Astrocyte (in vitro differentiated cells and primary cell): ENCODE measurements around the gene POTEJ. TPM values are rescaled to one million over a fixed set of nuclear protein-coding genes. Genes with fewer than 3 reads are reported as not detected.
"Not testable (repeated sequence)": the region's sequence is repeated elsewhere in the genome, so short reads cannot be mapped to it uniquely, and the experiment has no call there.

Source experiments
- DNase-seq: peaks from one replicate; pipeline ENCODE4 v3.0.0-alpha.2; 2010; ENCODE audit warnings: low read depth
- FAIRE-seq: peaks from 2 replicates; lab custom pipeline; 2011; peaks lifted over from hg19 to GRCh38; lab: Jason Lieb, UNC
- H2AFZ ChIP-seq: 2 replicates; pipeline ENCODE4 v1.6.0; 2012; ENCODE audit warnings: low read depth, low read length, inconsistent platforms
- H3K27ac ChIP-seq: 2 replicates; pipeline ENCODE4 v1.5.1; 2011; ENCODE audit warnings: low read depth, low read length, inconsistent platforms
- H3K27me3 ChIP-seq: 2 replicates; pipeline ENCODE4 v1.6.0; 2011; ENCODE audit warnings: low read length, inconsistent platforms; ENCODE audit not compliant: insufficient read depth
- H3K36me3 ChIP-seq: 2 replicates; pipeline ENCODE4 v1.5.1; 2011; ENCODE audit warnings: low read length, inconsistent platforms; ENCODE audit not compliant: insufficient read depth
- H3K4me1 ChIP-seq: 2 replicates; pipeline ENCODE4 v1.5.1; 2011; ENCODE audit warnings: low read length, inconsistent platforms; ENCODE audit not compliant: insufficient read depth
- H3K4me2 ChIP-seq: 2 replicates; pipeline ENCODE4 v1.6.0; 2012; ENCODE audit warnings: low read length, inconsistent platforms
- H3K4me3 ChIP-seq: 2 replicates; pipeline ENCODE4 v1.5.1; 2011; ENCODE audit warnings: low read depth, mild to moderate bottlenecking, low read length, inconsistent platforms; ENCODE audit not compliant: insufficient read depth
- H3K79me2 ChIP-seq: 2 replicates; pipeline ENCODE4 v1.6.0; 2012; ENCODE audit warnings: mild to moderate bottlenecking, low read length, inconsistent platforms; ENCODE audit not compliant: insufficient read depth
- H3K9ac ChIP-seq: 2 replicates; pipeline ENCODE4 v1.6.0; 2012; ENCODE audit warnings: mild to moderate bottlenecking, low read length, inconsistent platforms
- H3K9me3 ChIP-seq: 2 replicates; pipeline ENCODE4 v1.5.1; 2012; ENCODE audit warnings: low read depth, mild to moderate bottlenecking, low read length, inconsistent platforms; ENCODE audit not compliant: insufficient read depth
- H4K20me1 ChIP-seq: 2 replicates; pipeline ENCODE4 v1.6.0; 2012; ENCODE audit warnings: low read length, inconsistent platforms; ENCODE audit not compliant: insufficient read depth
- H3K27ac Mint-ChIP-seq: one replicate; pipeline ENCODE4 v1.8.0; 2021; ENCODE audit warnings: mild to moderate bottlenecking, mixed read lengths; ENCODE audit not compliant: unreplicated experiment
- H3K27me3 Mint-ChIP-seq: one replicate; pipeline ENCODE4 v1.8.0; 2021; ENCODE audit warnings: low read depth, mixed read lengths; ENCODE audit not compliant: unreplicated experiment
- H3K36me3 Mint-ChIP-seq: one replicate; pipeline ENCODE4 v1.8.0; 2021; ENCODE audit warnings: low read depth, mixed read lengths; ENCODE audit not compliant: unreplicated experiment
- H3K4me1 Mint-ChIP-seq: one replicate; pipeline ENCODE4 v1.8.0; 2021; ENCODE audit warnings: low read depth, mixed read lengths; ENCODE audit not compliant: unreplicated experiment
- H3K4me3 Mint-ChIP-seq: one replicate; pipeline ENCODE4 v1.8.0; 2021; ENCODE audit warnings: mild to moderate bottlenecking, moderate library complexity, mixed read lengths; ENCODE audit not compliant: unreplicated experiment
- H3K9me3 Mint-ChIP-seq: one replicate; pipeline ENCODE4 v1.8.0; 2021; ENCODE audit warnings: mild to moderate bottlenecking, mixed read lengths; ENCODE audit not compliant: unreplicated experiment
- total RNA-seq: library from RNA; stranded (reverse); gene quantifications from 2 replicates; pipeline ENCODE4 v1.2.1, GENCODE V29; 2021

POTEJ gene
- total RNA-seq, 1 donor from 2014 or later = not detected

DNA sequence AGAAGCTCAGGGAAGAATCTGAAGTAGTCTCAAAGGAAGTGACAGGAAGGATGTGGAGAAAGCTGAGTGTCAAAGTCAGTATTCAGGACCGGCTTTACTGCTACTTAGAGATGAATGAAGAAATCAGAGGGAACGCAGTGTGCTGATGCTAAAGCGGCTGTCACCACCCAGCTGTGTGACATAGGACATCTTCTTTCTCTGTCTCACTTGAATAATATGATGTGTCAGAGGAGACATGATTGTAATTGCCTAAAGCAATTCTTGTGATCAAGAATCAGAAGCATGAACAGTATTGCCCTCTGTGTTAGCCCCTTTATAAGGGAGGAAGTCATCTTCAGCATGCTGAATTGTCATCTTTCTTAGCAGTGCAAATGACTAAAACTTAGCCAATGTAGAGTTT, 92.0 kb downstream of the POTEJ start:
- H3K27ac Mint-ChIP-seq, FAIRE-seq, H4K20me1 ChIP-seq, H3K4me3 Mint-ChIP-seq, H2AFZ ChIP-seq, H3K27ac ChIP-seq, H3K27me3 ChIP-seq, H3K9me3 Mint-ChIP-seq, H3K36me3 ChIP-seq, H3K27me3 Mint-ChIP-seq, H3K4me3 ChIP-seq, H3K9me3 ChIP-seq, H3K4me1 Mint-ChIP-seq, DNase-seq, H3K4me1 ChIP-seq, H3K9ac ChIP-seq, H3K36me3 Mint-ChIP-seq, H3K79me2 ChIP-seq, H3K4me2 ChIP-seq: not testable (repeated sequence)

Other genes starting within 250 kb of the POTEJ start
- gene POTEI, start 102.1 kb upstream of the POTEJ start, total RNA-seq = 0.32 and 0.50 TPM in 2 replicates
- not detected in 2 replicates for gene CFC1B, start 90.2 kb upstream of the POTEJ start, total RNA-seq
- gene CFC1, start 11.9 kb upstream of the POTEJ start, total RNA-seq = not detected in 2 replicates
- gene GPR148, start 117.6 kb downstream of the POTEJ start, total RNA-seq = not detected in 2 replicates
- gene AMER3, start 144.1 kb downstream of the POTEJ start, total RNA-seq = 0.07 TPM in 1 of 2 replicates, not detected in the other
- 3.3 and 4.8 TPM in 2 replicates for gene ARHGEF4, start 225.5 kb downstream of the POTEJ start, total RNA-seq